Hepatocyte (in vitro differentiated cells): ENCODE data around the gene RASA1.

Source experiments
- EZH2 ChIP-seq: fragments of 200-600 bp; sonication (generic); IDR thresholded peaks from 2 replicates; pipeline ENCODE4 v1.6.1; 2016; ENCODE audit warnings: antibody characterized with exemption, mild to moderate bottlenecking, borderline replicate concordance
- EZH2phosphoT487 ChIP-seq: fragments of 200-600 bp; sonication (generic); IDR thresholded peaks from one replicate; pipeline ENCODE4 v1.6.1; 2018; ENCODE audit warnings: antibody characterized with exemption, mild to moderate bottlenecking, low read depth, moderate library complexity; ENCODE audit not compliant: unreplicated experiment, severe bottlenecking
- TF ChIP-seq, protein P1 (sequence below): fragments of 200-600 bp; sonication (generic); IDR thresholded peaks from 2 replicates; pipeline ENCODE4 v1.5.1; 2016; ENCODE audit warnings: antibody characterized with exemption, mild to moderate bottlenecking; ENCODE audit not compliant: poor library complexity

DNA sequence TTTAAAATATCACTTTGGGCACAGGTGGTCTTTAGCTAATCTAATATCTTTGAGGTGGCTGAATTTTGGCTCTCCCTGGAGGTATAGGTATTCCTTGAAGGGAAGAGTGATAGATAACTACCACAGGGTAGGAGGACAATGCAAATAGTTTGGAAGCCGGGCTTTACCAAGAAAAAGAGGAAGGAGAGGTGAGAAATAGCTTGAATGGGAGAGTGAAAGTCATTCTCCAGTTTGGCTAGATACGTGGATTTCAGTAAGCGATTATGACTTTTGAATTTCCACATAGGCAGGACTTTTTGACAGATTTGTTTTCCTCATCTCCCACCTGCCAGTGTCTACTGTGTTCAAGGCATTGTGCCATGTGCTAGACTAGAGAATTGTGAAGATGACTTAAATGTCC, 45.5 kb downstream of the RASA1 start:
- TF ChIP-seq, protein P1, sequence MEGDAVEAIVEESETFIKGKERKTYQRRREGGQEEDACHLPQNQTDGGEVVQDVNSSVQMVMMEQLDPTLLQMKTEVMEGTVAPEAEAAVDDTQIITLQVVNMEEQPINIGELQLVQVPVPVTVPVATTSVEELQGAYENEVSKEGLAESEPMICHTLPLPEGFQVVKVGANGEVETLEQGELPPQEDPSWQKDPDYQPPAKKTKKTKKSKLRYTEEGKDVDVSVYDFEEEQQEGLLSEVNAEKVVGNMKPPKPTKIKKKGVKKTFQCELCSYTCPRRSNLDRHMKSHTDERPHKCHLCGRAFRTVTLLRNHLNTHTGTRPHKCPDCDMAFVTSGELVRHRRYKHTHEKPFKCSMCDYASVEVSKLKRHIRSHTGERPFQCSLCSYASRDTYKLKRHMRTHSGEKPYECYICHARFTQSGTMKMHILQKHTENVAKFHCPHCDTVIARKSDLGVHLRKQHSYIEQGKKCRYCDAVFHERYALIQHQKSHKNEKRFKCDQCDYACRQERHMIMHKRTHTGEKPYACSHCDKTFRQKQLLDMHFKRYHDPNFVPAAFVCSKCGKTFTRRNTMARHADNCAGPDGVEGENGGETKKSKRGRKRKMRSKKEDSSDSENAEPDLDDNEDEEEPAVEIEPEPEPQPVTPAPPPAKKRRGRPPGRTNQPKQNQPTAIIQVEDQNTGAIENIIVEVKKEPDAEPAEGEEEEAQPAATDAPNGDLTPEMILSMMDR, result no peak
- TF ChIP-seq EZH2 (no peak), EZH2phosphoT487 (no peak)
